GM18861 (cell line): ENCODE results near the gene DIP2C.
"Not testable (repeated sequence)": the region's sequence is repeated elsewhere in the genome, so short reads cannot be mapped to it uniquely, and the experiment has no call there.

ENCODE experiments used
- ATAC-seq: cut with Tn5 transposase; IDR thresholded peaks from one replicate; pipeline ENCODE4 v1.9.1; 2021; ENCODE audit not compliant: unreplicated experiment

DIP2C gene

DNA sequence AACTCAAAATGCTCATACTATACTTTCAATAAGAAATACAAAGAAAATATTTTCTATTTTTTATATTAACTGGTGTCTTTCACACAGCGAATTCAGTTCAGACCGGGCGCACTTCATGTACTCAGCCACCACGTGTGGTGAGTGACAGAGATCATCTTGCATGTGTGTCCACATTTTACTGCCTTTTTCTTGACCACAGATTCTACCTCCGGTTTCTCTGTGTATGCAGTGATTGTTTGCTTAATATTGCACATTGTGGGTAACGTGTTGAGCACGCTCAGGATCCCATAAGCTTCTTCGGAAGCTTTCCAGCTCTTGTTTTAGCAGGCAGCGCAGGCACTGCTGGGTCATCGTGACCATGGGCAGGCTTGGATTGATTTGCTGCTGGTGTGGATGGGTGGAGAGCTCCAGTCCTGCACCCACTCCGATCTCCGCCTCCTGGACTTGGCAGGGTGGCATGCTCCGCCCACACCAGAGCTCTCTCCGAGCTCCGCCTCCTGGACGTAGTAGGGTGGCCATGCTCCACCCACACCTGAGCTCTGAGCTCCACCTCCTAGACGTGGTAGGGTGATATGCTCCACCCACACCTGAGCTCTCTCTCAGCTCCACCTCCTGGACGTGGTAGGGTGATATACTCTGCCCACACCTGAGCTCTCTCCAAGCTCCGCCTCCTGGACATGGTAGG lies 253.3 kb downstream of the DIP2C start:
- ATAC-seq = no peak

- ATAC-seq = no peak
These were observed 254.1 kb downstream of the DIP2C start for GRCh38 chr10:435397-435796.

DNA sequence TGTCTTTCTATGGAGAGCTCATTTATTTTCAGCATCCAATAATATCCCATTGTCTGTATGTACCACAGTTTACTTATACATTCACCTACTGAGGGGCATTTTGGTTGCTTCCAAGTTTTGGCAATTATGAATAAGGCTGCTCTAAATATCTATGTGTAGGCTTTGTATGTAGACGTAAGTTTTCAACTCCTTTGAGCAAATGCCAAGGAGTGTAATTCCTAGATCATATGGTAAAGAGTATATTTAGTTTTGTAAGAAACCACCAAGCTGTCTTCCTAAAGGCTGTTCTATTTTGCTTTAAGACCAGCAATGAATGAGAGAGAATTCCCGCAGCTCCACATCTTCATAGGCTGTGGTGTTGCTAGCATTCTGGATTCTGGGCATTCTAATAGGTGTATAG lies 259.8 kb downstream of the DIP2C start:
- no peak for ATAC-seq

DNA sequence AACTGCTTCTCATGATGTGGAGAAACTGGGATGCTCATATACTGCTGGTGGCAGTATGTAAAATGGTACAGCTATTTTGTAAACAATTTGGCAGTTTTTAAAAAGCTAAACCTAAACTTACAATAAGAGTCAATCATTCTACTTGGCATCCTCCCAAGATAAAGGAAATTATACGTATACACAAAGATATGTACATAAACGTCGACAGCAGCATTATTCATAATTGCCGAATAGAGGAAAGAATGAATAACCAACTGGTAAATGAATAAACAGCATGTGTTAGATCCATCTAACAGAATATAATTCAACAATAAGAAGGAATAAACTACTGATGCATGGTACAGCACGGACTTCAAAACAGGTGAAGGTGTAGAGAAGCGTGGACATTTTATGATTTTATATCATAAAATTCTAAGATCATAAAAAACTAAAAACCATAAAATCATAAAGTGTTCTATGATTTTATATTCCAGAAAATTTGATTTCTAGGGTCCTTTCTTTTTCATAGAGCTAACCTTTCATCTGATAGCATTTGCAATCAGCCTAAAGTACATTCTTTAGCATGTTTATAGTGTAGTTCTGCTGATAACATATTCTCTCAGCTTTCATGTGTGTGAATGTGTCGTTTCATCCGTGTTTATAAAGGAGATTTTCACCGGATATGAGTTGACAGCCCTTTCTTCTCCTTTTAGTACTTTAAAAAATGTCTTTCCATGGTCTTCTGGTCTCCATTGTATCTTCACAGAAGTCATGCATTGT lies 261.5 kb downstream of the DIP2C start:
- ATAC-seq = no peak

DNA sequence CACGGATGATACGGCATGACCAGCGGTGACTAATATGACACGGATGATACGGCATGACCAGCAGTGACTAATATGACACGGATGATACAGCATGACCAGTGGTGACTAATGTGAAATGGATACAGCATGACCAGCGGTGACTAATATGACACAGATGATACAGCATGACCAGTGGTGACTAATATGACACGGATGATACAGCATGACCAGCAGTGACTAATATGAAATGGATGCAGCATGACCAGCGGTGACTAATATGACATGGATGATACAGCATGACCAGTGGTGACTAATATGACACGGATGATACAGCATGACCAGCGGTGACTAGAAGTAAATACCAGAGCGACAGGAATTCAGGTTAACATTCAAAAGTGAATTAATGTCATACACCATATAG lies 264.1 kb downstream of the DIP2C start:
- not testable (repeated sequence) for ATAC-seq

DNA sequence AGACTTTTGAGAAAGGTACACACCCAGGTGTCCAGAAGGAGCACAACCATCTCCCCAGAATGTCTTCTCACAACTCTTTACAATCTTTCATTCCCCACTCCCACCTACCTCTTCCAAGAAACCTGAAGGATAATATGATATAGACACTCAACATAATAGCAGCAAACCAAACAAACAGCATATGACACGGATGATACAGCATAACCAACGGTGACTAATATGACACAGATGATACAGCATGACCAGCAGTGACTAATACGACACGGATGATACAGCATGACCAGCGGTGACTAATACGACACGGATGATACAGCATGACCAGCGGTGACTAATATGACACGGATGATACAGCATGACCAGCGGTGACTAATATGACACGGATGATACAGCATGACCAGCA lies 264.7 kb downstream of the DIP2C start:
- ATAC-seq = not testable (repeated sequence)

- ATAC-seq = no peak
These were observed 266.3 kb downstream of the DIP2C start for GRCh38 chr10:423178-423577.

DNA sequence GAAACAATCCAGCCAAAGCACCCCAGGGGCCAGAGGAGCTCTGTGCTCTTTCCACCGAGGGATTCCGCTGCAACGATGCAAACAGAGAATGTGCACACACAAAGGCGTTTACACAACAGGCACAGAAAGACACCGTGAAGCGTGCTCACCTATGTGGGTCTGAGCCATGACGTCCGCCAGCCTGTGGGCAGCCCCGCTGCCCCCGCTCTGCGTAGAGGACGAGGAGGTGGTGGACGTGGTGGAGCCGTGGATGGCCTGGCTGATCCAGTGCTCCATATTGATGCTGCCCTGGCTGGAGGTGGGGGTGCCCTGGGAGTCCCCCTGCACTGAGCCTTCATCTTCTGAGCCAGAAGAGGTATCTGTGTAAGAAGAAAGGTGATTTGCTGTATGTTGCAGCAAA lies 266.8 kb downstream of the DIP2C start:
- ATAC-seq = no peak

GRCh38 chr10:422241-422640 lies 267.2 kb downstream of the DIP2C start:
- no peak for ATAC-seq

GRCh38 chr10:421170-421569 lies 268.3 kb downstream of the DIP2C start:
- no peak for ATAC-seq

- ATAC-seq = no peak
These were observed 269.0 kb downstream of the DIP2C start for GRCh38 chr10:420154-421121.

DNA sequence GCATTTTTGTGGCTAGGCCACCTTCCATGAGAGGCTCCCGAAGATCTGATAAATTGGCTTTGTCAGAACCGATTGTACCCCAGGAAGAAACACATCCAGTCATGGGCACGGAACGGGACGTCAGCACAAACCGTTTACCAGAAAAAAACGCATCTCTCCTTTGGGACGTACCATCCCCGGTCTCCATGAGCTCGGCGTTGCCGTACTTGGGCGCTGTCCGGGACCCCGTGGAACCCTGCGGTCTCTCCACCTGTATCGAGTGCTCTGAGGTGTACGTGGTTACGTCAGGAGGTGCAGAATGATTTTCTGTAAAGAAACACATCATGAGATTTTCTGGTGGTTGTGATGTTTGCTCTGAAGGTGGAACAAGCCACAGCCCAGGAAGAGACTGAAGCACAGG lies 270.6 kb downstream of the DIP2C start:
- ATAC-seq = no peak

DNA sequence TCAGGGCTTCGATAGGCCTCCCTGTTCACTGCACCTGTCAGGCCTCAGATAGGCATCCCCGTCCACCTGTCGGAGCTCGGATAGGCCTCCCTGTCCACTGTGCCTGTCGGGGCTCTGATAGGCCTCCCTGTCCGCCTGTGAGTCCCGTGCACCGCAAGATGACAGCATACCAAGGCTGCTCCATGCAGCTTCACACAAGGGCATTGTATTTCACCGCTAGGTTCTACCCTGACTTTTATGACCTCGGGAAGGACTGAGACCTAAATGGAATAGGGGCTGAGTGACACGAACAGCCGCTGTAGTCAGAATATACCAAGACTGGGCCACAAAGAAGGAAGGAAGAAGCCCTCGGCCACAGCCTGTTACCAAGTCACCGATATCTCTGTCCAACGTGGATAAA lies 271.2 kb downstream of the DIP2C start:
- ATAC-seq = no peak

DNA sequence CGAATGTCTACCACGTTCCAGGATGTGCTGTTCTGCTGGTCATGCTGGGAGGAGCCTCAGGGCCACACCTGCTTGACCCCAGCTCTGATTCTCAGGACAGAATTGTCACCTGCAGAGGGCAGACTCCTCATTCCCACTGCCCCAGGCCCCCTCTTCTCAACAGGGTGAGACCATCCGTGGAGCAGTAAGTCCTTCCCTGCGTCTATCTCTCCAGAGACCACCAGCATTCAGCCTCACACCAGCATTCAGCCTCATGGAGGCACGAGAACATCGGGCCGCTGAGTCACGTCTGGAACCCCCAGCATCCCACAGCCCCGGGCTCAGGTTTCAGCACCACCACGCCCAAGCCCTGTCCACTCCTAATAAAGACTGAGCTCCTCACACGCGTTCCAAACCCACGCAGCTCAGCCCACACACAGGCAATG lies 273.4 kb downstream of the DIP2C start:
- ATAC-seq = no peak

DNA sequence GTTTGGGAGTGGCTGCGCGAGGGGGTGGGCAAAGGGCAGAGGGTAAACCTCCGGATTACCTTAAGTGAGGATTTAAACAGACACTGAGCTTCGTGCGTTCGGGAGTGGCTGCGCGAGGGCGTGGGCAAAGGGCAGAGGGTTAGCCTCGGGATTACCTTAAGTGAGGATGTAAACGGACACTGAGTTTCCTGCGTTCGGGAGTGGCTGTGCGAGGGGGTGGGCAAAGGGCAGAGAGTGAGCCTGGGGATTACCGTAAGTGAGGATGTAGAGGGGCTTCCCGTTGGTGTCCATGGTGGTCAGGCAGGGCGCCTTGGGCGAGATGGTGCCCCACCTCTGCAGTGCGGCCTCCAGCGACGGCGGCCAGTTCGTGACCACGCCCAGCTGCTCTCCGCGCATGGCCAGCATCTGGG lies 275.8 kb downstream of the DIP2C start:
- no peak for ATAC-seq

DNA sequence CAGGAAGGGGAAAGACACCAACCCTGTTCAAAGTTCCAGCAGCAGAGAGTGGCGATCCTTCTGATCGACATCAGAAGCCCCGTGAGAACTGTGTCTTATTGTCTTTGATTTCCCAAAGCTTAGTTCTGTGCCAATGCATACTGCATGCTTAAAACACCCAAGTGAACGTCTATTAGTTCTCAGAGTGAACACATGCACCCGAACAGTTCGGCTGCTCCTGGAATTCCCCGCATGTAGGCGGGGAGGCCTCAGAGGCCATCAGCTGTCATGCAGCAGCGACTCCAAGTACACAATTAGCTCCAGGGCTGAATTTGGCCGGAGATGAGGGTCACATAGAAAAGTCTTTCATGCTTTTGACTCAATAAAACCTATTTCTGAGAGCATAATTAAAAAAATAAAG lies 277.4 kb downstream of the DIP2C start:
- no peak for ATAC-seq

GRCh38 chr10:411603-412002 lies 277.9 kb downstream of the DIP2C start:
- ATAC-seq = no peak

DNA sequence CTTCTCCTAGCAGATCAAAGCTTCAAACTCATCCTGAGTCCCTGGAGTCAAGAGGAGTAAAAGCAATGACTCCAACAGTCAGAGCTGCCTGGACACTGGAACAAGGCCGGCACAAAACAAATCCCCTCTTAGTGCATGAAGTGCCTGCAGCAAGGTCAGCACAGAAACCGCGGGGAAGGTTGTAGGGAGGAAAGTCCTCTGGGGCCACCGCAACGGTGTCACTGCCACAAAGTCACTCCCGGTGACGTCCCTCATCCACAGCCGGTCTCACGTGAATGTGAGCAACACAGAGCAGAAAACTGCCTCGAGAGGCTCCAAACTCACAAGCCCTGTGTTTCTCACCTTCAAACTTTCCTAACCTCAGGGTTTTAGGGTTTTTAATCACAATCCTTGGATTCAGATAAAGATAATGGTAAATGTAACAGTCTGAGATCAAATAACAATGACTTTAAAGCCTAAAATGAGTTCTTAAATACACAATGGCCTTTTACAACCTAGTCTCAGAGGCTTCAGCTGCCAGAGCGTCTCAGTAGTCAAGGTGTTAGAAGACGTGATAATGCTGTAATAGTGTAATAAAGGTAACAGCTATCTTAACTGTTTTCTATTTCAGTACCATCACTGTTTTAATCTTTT lies 279.9 kb downstream of the DIP2C start:
- no peak for ATAC-seq

DNA sequence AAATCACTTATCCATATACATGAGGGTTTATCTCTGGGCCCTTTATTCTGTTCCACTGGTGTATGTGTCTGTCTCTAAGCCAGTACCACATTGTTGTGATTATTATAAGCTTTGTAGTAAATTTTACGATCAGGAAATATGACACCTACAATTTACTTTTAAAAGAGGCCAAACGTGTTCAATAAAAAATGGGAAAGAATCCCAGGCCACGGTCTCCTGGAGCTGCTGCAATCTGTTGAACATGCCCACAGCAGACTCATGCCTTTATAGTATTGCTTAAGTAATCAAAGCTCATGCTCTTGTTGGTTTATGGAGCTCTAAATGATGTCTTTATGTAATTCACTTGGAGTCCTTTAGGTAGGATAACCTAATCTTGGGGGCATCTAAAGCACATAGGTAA lies 281.2 kb downstream of the DIP2C start:
- no peak for ATAC-seq

GRCh38 chr10:406976-407375 lies 282.5 kb downstream of the DIP2C start:
- ATAC-seq = no peak

GRCh38 chr10:405648-406047 lies 283.8 kb downstream of the DIP2C start:
- ATAC-seq = no peak
